Regular cardiac myocyte (primary cell): ENCODE measurements around the gene AP1S1. TPM values are rescaled to one million over a fixed set of nuclear protein-coding genes. Genes with fewer than 3 reads are reported as not detected.

ENCODE experiments used
- total RNA-seq: library from RNA; depleted of rRNA; stranded (reverse); fragments of >200 nt; gene quantifications from 2 replicates; pipeline ENCODE4 v1.2.3, GENCODE V29; 2014

Gene AP1S1
- total RNA-seq: 138 and 216 TPM in 2 replicates

GRCh38 chr7:101153969-101154692 lies at the start of gene AP1S1:
Gene AP1S1 (plus strand): TSS chr7:101154476. CDS start chr7:101154515, 39 bp downstream.

GRCh38 chr7:101126651-101127459 lies 27.4 kb upstream of the AP1S1 start, which contains the start of gene SERPINE1:
Gene SERPINE1 (plus strand): TSS chr7:101127104. CDS start chr7:101128394, 1,290 bp downstream.

GRCh38 chr7:101165075-101165957 lies 11.0 kb downstream of the AP1S1 start, which contains the start of gene VGF:
Gene VGF (minus strand): TSS chr7:101165569. CDS start chr7:101164843, 726 bp downstream.

GRCh38 chr7:101180130-101180755 lies 26.0 kb downstream of the AP1S1 start, which contains the start of gene NAT16:
Gene NAT16 (minus strand): TSS chr7:101180293. CDS start chr7:101174807, 5,486 bp downstream.

GRCh38 chr7:101200862-101201599 lies 46.8 kb downstream of the AP1S1 start, which contains the start of gene MOGAT3:
Gene MOGAT3 (minus strand): TSS chr7:101201036. CDS start chr7:101200854, 182 bp downstream.

Other genes starting within 250 kb of the AP1S1 start
- gene MUC3A, start 204.9 kb upstream of the AP1S1 start, total RNA-seq: not detected in 2 replicates
- 0.19 TPM in 1 of 2 replicates, not detected in the other for gene MUC12, start 184.9 kb upstream of the AP1S1 start, total RNA-seq
- gene MUC17, start 134.4 kb upstream of the AP1S1 start, total RNA-seq: not detected in 2 replicates
- gene TRIM56, start 69.0 kb upstream of the AP1S1 start, total RNA-seq: 12.8 and 18.3 TPM in 2 replicates
- gene SERPINE1, start 27.4 kb upstream of the AP1S1 start, total RNA-seq: 2,435 and 2,576 TPM in 2 replicates
- under 0.01 TPM in 1 of 2 replicates, not detected in the other for gene VGF, start 11.1 kb downstream of the AP1S1 start, total RNA-seq
- gene NAT16, start 25.8 kb downstream of the AP1S1 start, total RNA-seq: not detected in 2 replicates
- not detected in 2 replicates for gene MOGAT3, start 46.6 kb downstream of the AP1S1 start, total RNA-seq
- gene PLOD3, start 63.1 kb downstream of the AP1S1 start, total RNA-seq: 58.9 and 84.0 TPM in 2 replicates
- 86.0 and 115 TPM in 2 replicates for gene ZNHIT1, start 63.7 kb downstream of the AP1S1 start, total RNA-seq
- 1.7 and 4.2 TPM in 2 replicates for gene CLDN15, start 83.3 kb downstream of the AP1S1 start, total RNA-seq
- 192 and 275 TPM in 2 replicates for gene FIS1, start 90.6 kb downstream of the AP1S1 start, total RNA-seq
- 20.7 and 22.0 TPM in 2 replicates for gene IFT22, start 167.3 kb downstream of the AP1S1 start, total RNA-seq
- under 0.01 TPM in 1 of 2 replicates, not detected in the other for gene COL26A1, start 208.4 kb downstream of the AP1S1 start, total RNA-seq